ENCODE results near the gene C2CD2L. TPM values are rescaled to one million over a fixed set of nuclear protein-coding genes. Genes with fewer than 3 reads are reported as not detected.
A peak's percentile ranks its signal among the peaks of the same experiment; 100 is the strongest.

The C2CD2L gene
- total RNA-seq, 1 experiment from 2014 or later: 5.6 TPM

GRCh38 chr11:119126675-119127268 is 19.6 kb downstream of the C2CD2L start:
- Histone ChIP-seq H3K23me2 (ENCODE audit: insufficient read length, low read depth, low read length, poor library complexity, severe bottlenecking) (peaks cover 5% of the 10 kb centered on the region), H3K4me2 (ENCODE audit: insufficient read depth, insufficient read length, low read length) (no peak overlapping the region), H4K91ac (ENCODE audit: insufficient read length, low read depth, low read length) (no peak overlapping the region), H2BK120ac (ENCODE audit: low read depth, low read length, poor library complexity, severe bottlenecking) (no peak overlapping the region), H4K20me1 (ENCODE audit: control insufficient read depth, insufficient read depth, insufficient read length) (no peaks in the 10 kb centered on the region), H3K27me3 (ENCODE audit: insufficient read depth, low read length) (no peaks in the 10 kb centered on the region), H3K18ac (ENCODE audit: insufficient read length, low read depth, low read length) (no peak overlapping the region), H3K4ac (ENCODE audit: low read depth, low read length) (no peak overlapping the region), H2BK20ac (ENCODE audit: low read depth, low read length, poor library complexity, severe bottlenecking) (no peak overlapping the region), H3K4me1 (ENCODE audit: insufficient read depth, low read length) (peaks cover 4% of the 10 kb centered on the region; the same call in 1 of the 2 replicates), H3K79me2 (ENCODE audit: insufficient read depth, low read length) (peaks cover 8% of the 10 kb centered on the region), H3T11ph (ENCODE audit: low read length) (no peak overlapping the region), H2BK15ac (ENCODE audit: low read depth, low read length) (no peak overlapping the region), H3K9me3 (ENCODE audit: control insufficient read depth, low read depth, low read length) (no peaks in the 10 kb centered on the region), H3K56ac (ENCODE audit: insufficient read length, low read depth, low read length) (no peak overlapping the region), H3K27ac (ENCODE audit: insufficient read length, low read depth, low read length) (no peak overlapping the region), H3K14ac (ENCODE audit: insufficient read depth, low read length) (no peak overlapping the region), H4K8ac (replicated peaks; ENCODE audit: insufficient read length, low read depth, low read length) (no peak overlapping the region), H2AK5ac (ENCODE audit: insufficient read length, low read length) (no peak overlapping the region), H3K23ac (ENCODE audit: insufficient read length, low read depth, low read length) (no peak overlapping the region), H3K9ac (ENCODE audit: extremely low read depth, insufficient read length, low read length) (no peak overlapping the region), H4K5ac (ENCODE audit: insufficient read length, low read depth, low read length) (no peak overlapping the region), H2BK12ac (ENCODE audit: insufficient read length, low read depth, low read length) (no peak overlapping the region), H2BK5ac (ENCODE audit: insufficient read length, low read length) (no peak overlapping the region), H2AFZ (ENCODE audit: low read length) (no peak overlapping the region), H3K79me1 (ENCODE audit: insufficient read depth, low read depth, low read length, poor library complexity, severe bottlenecking) (peaks cover 6% of the 10 kb centered on the region)
- Mint-ChIP-seq H3K36me3 (ENCODE audit: insufficient read depth in 1 of 3, low read depth in 3 of 3) (peaks cover 10 to 63% (median 51%) of the 10 kb centered on the region in 3 experiments; a peak in 6 of 7 replicates), H3K27ac (peak overlapping the region in 2 of 3 experiments; percentile 37 to 42; a peak in 3 of 7 replicates), H3K9me3 (no peaks in the 10 kb centered on the region), H3K4me1 (peaks cover 8 to 10% of the 10 kb centered on the region in 2 experiments), H3K4me3 (no peak overlapping the region), H3K27me3 (ENCODE audit: low read depth) (no peaks in the 10 kb centered on the region)
- DNase-seq: no peak
- TF ChIP-seq CTCF (conservative IDR thresholded peaks at IDR 0.05): no peak
- WGBS (ENCODE audit: extremely low coverage, insufficient read length, low lambda C conversion rate): no CpG with 5 or more reads among the region's 5 CpGs

Measured in H9 (cell line).